GM12878 (cell line): ENCODE data around the gene LYZ. TPM values are rescaled to one million over a fixed set of nuclear protein-coding genes. Genes with fewer than 3 reads are reported as not detected.

Source experiments
- ASH2L ChIP-seq: fragments of 300-600, 200-600 bp; sonication (generic); IDR thresholded peaks from 2 replicates; pipeline ENCODE4 v1.6.1; 2017; ENCODE audit warnings: low read depth, mild to moderate bottlenecking, borderline replicate concordance
- BCL11A ChIP-seq: IDR thresholded peaks from 2 replicates; pipeline ENCODE4 v1.6.1; 2011; ENCODE audit warnings: low read depth, low read length
- BRCA1 ChIP-seq: IDR thresholded peaks from 2 replicates; pipeline ENCODE4 v1.6.1; 2011; ENCODE audit warnings: low read depth, low read length, improper control_type of control experiment
- CBX3 ChIP-seq: fragments of 200-600 bp; sonication (generic); IDR thresholded peaks from 2 replicates; pipeline ENCODE4 v1.6.1; 2016; ENCODE audit warnings: low read depth, borderline replicate concordance
- CHD1 ChIP-seq: IDR thresholded peaks from 2 replicates; pipeline ENCODE4 v1.6.1; 2012; ENCODE audit warnings: low read depth, low read length, improper control_type of control experiment
- E2F8 ChIP-seq: fragments of 450-650 bp; IDR thresholded peaks from 2 replicates; pipeline ENCODE4 v1.6.1; 2018; ENCODE audit warnings: mild to moderate bottlenecking, low read depth, moderate library complexity; ENCODE audit not compliant: partially characterized antibody
- HDAC2 ChIP-seq: fragments of 200-600 bp; sonication (generic); IDR thresholded peaks from 2 replicates; pipeline ENCODE4 v1.6.1; 2017
- IKZF1 ChIP-seq: fragments of 450-650 bp; conservative IDR thresholded peaks from 2 replicates; pipeline ENCODE4 v1.6.1; 2017; ENCODE audit warnings: antibody characterized with exemption, mild to moderate bottlenecking
- JUNB ChIP-seq: IDR thresholded peaks from 2 replicates; pipeline ENCODE4 v1.6.1; 2016; ENCODE audit warnings: antibody characterized with exemption, mild to moderate bottlenecking
- MTA3 ChIP-seq: IDR thresholded peaks from 2 replicates; pipeline ENCODE4 v1.6.1; 2012; ENCODE audit warnings: low read length, inconsistent platforms, borderline replicate concordance
- NR2C1 ChIP-seq: fragments of 450-650 bp; IDR thresholded peaks from 2 replicates; pipeline ENCODE4 v1.6.1; 2017; ENCODE audit warnings: antibody characterized with exemption, mild to moderate bottlenecking, moderate library complexity
- NRF1 ChIP-seq: conservative IDR thresholded peaks from 2 replicates; pipeline ENCODE4 v1.6.1; 2011; ENCODE audit warnings: mild to moderate bottlenecking, low read depth, low read length, improper control_type of control experiment
- PML ChIP-seq: IDR thresholded peaks from 2 replicates; pipeline ENCODE4 v1.6.1; 2012; ENCODE audit warnings: low read length, inconsistent platforms
- RB1 ChIP-seq: fragments of 450-650 bp; formaldehyde crosslinking; IDR thresholded peaks from 2 replicates; pipeline ENCODE4 v1.6.1; 2017; ENCODE audit warnings: mild to moderate bottlenecking, borderline replicate concordance
- SMARCA5 ChIP-seq: fragments of 450-650 bp; IDR thresholded peaks from 2 replicates; pipeline ENCODE4 v1.6.1; 2017; ENCODE audit warnings: mild to moderate bottlenecking
- SPI1 ChIP-seq: IDR thresholded peaks from 2 replicates; pipeline ENCODE4 v1.6.1; 2011; ENCODE audit warnings: low read depth, mild to moderate bottlenecking, low read length, moderate library complexity, borderline replicate concordance; ENCODE audit not compliant: insufficient read depth
- SREBF1 ChIP-seq: IDR thresholded peaks from 2 replicates; pipeline ENCODE4 v1.6.1; 2012; ENCODE audit warnings: mild to moderate bottlenecking, low read length
- TAF1 ChIP-seq: IDR thresholded peaks from 2 replicates; pipeline ENCODE4 v1.6.1; 2011; ENCODE audit warnings: mild to moderate bottlenecking, low read depth, low read length, borderline replicate concordance
- TCF3 ChIP-seq: IDR thresholded peaks from 2 replicates; pipeline ENCODE4 v1.6.1; 2012; ENCODE audit warnings: low read depth, mild to moderate bottlenecking, low read length, borderline replicate concordance; ENCODE audit not compliant: insufficient read depth
- YY1 ChIP-seq: IDR thresholded peaks from 2 replicates; pipeline ENCODE4 v1.6.1; 2011; ENCODE audit warnings: low read depth, mild to moderate bottlenecking, low read length
- ZBTB4 ChIP-seq: fragments of 450-650 bp; formaldehyde crosslinking; IDR thresholded peaks from 2 replicates; pipeline ENCODE4 v1.4.0; 2022; ENCODE audit warnings: mild to moderate bottlenecking, moderate library complexity
- polyA plus RNA-seq, 11 experiments: library from polyadenylated mRNA; depleted of rRNA in 4 of 11; unstranded in 6 of 11; stranded (reverse) in 5 of 11; fragments of >200 nt; fragmentation: Nextera tagmentation in 4 of 11; fragmentation: Illumina TruSeq in 1 of 11; extraction: Ambion mirVana in 4 of 11; extraction: Trizol in 1 of 11; gene quantifications; 1 replicate in 1 of 11; 2 replicates in 10 of 11; pipeline versions ENCODE4 v1.2.1 to v1.2.3, GENCODE V29; 2011 to 2016; ENCODE audit warnings: inconsistent platforms in 2 of 11, missing spikeins in 2 of 11, low read depth in 1 of 11
- total RNA-seq, 4 experiments: library from RNA; depleted of rRNA in 3 of 4; stranded (reverse); fragments of >200 nt in 3 of 4; fragmentation: Illumina TruSeq in 1 of 4; extraction: Trizol in 1 of 4; gene quantifications; 2 replicates each; pipeline versions ENCODE4 v1.2.1 to v1.2.3, GENCODE V29; 2013 to 2021
- TF ChIP-seq, protein P1 (sequence below): fragments of 150-350 bp; IDR thresholded peaks from 2 replicates; pipeline ENCODE4 v1.6.1; 2014; ENCODE audit warnings: mild to moderate bottlenecking, low read depth, low read length
- TF ChIP-seq, protein P2 (sequence below): fragments of 450-650 bp; IDR thresholded peaks from 2 replicates; pipeline ENCODE4 v1.6.1; 2016; ENCODE audit warnings: mild to moderate bottlenecking

The LYZ gene
- total and polyA plus RNA-seq, 10 of the 15 experiments (the other 5 are each of a cell fraction or from before 2014, with no cell fraction given) = 1.9 TPM; not detected in 9

GRCh38 chr12:69359531-69360347 lies 11.6 kb downstream of the LYZ start, which contains the start of gene YEATS4 (continued):
- TF ChIP-seq CHD1 (peak; percentile 57; the same call in 1 of the 2 replicates), HDAC2 (no peak), TCF3 (no peak), PML (peak; percentile 92), CBX3 (no peak), RB1 (peak; percentile 99), E2F8 (peak; percentile 93), SPI1 (peak; percentile 48), ZBTB4 (CRISPR knock-in tag) (no peak), JUNB (no peak), BRCA1 (no peak), SREBF1 (no peak), TAF1 (peak; percentile 66; the same call in 1 of the 2 replicates), YY1 (peak; percentile 78), BCL11A (0 out of 2 replicates have a peak, but pooled peaks have one; percentile 9), SMARCA5 (peak; percentile 90), IKZF1 (peak; percentile 99), NR2C1 (peak; percentile 78), NRF1 (peak; percentile 98), MTA3 (no peak), ASH2L (no peak)
- TF ChIP-seq, protein P1, sequence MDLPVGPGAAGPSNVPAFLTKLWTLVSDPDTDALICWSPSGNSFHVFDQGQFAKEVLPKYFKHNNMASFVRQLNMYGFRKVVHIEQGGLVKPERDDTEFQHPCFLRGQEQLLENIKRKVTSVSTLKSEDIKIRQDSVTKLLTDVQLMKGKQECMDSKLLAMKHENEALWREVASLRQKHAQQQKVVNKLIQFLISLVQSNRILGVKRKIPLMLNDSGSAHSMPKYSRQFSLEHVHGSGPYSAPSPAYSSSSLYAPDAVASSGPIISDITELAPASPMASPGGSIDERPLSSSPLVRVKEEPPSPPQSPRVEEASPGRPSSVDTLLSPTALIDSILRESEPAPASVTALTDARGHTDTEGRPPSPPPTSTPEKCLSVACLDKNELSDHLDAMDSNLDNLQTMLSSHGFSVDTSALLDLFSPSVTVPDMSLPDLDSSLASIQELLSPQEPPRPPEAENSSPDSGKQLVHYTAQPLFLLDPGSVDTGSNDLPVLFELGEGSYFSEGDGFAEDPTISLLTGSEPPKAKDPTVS = no peak
- TF ChIP-seq, protein P2, sequence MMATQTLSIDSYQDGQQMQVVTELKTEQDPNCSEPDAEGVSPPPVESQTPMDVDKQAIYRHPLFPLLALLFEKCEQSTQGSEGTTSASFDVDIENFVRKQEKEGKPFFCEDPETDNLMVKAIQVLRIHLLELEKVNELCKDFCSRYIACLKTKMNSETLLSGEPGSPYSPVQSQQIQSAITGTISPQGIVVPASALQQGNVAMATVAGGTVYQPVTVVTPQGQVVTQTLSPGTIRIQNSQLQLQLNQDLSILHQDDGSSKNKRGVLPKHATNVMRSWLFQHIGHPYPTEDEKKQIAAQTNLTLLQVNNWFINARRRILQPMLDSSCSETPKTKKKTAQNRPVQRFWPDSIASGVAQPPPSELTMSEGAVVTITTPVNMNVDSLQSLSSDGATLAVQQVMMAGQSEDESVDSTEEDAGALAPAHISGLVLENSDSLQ = peak; percentile 88
